ENCODE measurements around the gene PTGS2.
"Not testable (repeated sequence)": the region's sequence is repeated elsewhere in the genome, so short reads cannot be mapped to it uniquely, and the experiment has no call there.

PTGS2 gene

DNA sequence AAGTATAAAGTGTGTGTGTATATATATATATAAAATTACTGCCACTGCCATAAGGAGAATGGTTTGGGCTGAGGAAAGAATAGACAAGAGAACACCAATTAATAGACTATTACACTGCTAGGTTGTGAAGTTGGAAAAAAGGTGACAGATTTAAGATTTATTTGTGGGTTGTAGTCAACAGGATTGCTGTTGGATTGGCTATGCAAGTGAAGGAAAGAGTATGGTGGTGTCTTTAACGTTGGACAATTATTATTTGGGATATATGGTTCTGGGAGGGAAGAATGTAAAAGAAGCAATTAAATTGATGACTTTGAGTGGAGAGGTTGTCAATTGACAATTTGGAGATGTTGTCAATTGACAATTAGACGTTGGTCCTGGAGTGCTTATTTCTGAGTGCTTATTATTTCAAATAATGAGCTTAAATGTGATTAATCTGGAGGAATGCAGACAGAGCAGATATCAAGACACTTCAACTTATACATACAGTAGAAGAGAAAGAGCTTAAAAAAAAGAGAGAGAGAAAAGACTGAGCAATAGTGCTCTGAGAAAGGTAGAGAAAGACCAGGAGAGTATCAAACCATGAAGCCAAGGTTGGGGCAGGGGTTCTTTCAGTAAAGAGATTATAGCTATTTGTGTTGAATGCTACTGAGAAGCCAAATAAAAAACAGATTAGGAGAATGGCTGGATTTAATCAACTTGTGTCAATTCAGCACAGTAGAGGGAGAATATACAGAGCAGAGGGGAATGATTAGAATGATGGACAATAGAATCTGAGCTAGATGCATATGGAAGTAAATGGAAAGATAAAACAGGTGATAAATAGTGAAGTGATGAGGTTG lies 9.7 kb downstream of the PTGS2 start:
- DNase-seq (ENCODE audit: low read depth) = no peak

- DNase-seq (ENCODE audit: low read depth) = not testable (repeated sequence)
These were observed 10.4 kb downstream of the PTGS2 start for GRCh38 chr1:186669784-186670183.

GRCh38 chr1:186664217-186664616 lies 16.0 kb downstream of the PTGS2 start:
- not testable (repeated sequence) for DNase-seq (ENCODE audit: low read depth)

DNA sequence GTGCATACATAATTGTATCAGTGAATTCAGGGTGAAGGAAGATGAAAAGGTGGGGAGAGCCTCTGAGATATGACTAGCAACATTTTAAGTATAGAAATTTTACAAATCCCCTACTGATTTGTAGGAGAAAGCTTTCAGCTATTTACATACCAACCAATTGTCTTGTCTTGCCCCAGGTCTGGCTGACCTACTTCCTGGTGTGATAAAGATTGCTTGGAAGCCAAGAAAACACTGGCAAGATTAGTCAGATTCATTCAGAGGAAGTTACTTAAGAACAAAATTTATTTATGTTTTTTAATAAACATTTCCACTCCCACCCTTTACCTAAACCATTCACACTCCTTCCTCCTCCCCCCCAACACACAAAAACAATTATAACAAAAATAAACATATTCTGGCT lies 17.5 kb downstream of the PTGS2 start:
- DNase-seq (ENCODE audit: low read depth) = no peak

- no peak for DNase-seq (ENCODE audit: low read depth)
These were observed 20.3 kb downstream of the PTGS2 start for GRCh38 chr1:186659890-186660341.

- DNase-seq (ENCODE audit: low read depth) = no peak
These were observed 21.2 kb downstream of the PTGS2 start for GRCh38 chr1:186658999-186659398.

DNA sequence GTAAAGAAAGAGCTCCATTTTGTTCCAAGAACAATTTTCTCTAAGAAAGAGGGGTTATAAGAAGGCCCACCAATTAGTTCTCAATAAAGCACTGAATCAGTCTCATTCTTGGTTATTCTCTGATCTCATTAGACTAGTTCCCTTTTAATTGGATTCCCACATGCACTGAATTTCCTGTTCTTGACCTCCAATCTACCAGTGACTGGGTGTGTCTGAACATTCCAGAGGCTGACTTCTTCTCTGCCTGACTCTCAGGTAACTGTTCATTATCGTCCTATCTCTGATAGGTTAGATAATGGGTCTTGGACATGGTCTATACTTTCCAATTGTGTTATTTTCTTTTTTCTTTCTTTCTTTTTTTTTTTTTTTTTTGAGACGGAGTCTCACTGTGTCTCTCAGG lies 22.7 kb downstream of the PTGS2 start:
- no peak for DNase-seq (ENCODE audit: low read depth)

DNA sequence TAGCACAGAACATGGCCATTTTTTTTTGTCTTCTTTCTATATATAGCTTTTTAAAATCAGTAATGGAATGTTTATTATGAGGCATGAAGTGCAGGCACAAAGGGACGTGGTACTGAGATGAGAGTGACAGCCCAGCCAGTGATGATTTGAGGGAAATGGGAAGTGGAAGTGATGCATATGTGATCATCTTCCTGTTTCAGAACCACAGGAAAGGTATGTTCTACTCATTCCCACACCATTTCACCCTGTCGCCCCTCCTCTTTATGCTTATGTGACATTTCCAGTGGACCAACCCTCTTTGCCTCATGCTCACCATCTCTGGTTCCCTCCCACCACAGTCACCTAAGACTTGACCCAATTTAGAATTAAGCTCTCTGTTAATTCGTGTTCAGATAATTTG lies 24.3 kb downstream of the PTGS2 start:
- DNase-seq (ENCODE audit: low read depth) = no peak

DNA sequence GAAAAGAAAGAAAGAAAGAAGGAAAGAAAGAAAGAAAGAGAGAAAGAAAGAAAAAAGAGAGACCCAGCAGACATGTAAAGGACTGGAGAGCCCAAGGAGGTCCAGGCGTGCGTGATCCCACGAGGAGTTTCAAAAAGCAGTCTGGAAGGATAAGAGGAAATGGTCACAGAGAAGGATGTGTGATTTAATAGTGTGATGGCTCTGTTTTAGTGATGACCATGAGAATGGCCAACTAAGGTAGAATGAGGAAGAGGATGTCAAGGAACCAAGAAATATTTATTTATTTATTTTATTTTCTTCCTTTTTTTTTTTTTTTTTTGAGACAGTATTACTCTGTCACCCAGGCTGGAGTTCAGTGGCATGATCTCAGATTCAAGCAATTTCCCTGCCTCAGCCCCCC lies 25.5 kb downstream of the PTGS2 start:
- no peak for DNase-seq (ENCODE audit: low read depth)

GRCh38 chr1:186653312-186653711 lies 26.9 kb downstream of the PTGS2 start:
- no peak for DNase-seq (ENCODE audit: low read depth)

GRCh38 chr1:186648613-186649012 lies 31.6 kb downstream of the PTGS2 start:
- peak; percentile 17 for DNase-seq (ENCODE audit: low read depth)

GRCh38 chr1:186647985-186648384 lies 32.2 kb downstream of the PTGS2 start:
- DNase-seq (ENCODE audit: low read depth) = not testable (repeated sequence)

DNA sequence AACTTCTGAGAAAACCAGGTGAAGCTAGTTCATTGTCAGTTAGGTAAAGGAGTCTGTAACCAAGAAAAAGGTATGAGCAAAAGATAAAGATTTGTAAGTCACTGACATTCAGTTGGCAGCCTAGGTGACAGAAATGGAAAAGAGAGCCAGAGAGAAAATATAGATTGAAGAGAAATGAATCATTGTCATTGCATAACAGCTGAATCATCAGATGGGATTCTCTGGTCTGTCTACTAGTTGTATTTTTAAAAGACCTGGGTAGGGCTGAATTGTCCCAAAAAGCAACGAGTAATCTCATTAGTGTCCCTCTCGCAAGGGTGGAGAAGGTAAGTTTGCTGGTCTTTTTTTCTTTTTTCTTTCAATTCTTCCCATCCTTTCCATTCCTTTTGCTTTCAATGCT lies 36.6 kb downstream of the PTGS2 start:
- no peak for DNase-seq (ENCODE audit: low read depth)

GRCh38 chr1:186637567-186637966 lies 42.7 kb downstream of the PTGS2 start:
- DNase-seq (ENCODE audit: low read depth) = not testable (repeated sequence)

GRCh38 chr1:186636786-186637185 lies 43.4 kb downstream of the PTGS2 start:
- no peak for DNase-seq (ENCODE audit: low read depth)

- no peak for DNase-seq (ENCODE audit: low read depth)
These were observed 45.7 kb downstream of the PTGS2 start for GRCh38 chr1:186634511-186634910.

DNA sequence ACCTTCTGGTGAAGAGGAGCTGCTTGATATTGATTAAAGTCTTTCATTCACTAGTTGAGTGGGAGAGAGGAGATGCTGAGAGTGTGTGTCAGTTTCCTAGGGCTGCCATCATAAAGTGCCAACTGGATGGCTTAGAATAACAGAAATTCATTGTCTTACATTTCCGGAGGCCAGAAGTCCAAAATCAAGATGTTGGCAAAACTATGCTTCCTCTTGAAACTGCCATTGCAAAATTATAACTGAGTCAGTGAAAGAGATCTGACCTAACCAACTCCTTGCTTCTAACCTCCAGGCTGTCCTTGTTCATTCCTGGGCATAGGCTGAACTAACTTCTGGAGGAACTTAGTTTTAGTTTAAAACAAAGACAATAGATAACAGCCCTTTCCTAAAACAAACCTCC lies 47.1 kb downstream of the PTGS2 start:
- DNase-seq (ENCODE audit: low read depth) = no peak

DNA sequence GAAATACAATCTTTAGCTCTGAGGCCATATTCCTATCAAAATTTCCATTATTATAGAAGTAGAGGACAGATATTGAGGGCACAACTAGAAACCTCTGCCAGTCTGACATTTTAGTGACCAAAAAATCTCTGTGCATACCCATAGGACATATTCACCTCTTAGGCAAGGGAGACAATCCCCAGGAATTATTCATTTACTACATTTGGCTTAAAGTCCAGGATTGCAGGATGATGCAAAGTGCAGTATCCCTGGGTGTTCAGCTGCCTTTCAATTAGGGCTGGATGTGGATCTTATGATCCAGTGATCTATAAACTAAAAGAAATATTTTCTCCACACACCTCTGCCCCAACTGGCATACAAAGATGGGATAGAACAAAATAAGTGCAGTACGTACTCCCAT lies 50.9 kb downstream of the PTGS2 start:
- no peak for DNase-seq (ENCODE audit: low read depth)

DNA sequence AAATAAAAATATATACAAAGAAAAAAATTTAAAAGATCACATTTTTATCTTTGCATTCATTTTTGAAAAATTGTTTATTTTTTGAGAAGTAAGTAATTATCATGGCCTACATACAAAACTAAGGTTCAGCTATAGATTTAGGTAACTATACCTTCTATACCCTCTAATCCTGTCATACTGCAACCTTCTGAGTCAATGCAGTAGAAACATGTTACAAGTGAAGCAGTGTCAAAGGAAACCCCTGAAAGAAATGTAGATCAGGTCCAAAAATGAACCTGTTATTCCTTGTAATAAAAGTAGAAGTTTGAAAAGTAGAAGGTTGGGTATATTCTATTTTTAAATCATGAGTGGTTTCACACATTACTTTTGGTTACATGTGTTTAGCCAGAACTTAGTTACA lies 51.3 kb downstream of the PTGS2 start:
- no peak for DNase-seq (ENCODE audit: low read depth)

DNA sequence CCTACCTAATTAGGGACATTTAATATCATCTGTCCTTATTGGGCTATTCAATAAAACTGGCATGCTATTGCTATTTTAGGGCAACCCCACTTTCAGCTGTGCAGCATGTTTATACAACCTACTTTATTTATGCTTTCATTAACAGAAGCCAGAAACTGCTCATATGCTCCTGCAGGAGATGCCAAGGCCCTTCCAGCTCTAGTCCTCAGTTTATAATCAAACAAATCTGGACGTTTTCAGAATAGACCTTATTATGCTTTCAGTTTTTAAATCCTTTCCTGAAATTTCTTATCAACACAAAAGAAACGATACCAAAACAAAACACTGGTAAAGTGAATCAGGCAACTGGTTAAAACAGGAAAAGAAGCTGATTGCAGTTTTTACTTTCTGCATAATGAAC lies 53.2 kb downstream of the PTGS2 start:
- no peak for DNase-seq (ENCODE audit: low read depth)

GRCh38 chr1:186626356-186626932 lies 53.8 kb downstream of the PTGS2 start:
- no peak for DNase-seq (ENCODE audit: low read depth)

- no peak for DNase-seq (ENCODE audit: low read depth)
These were observed 56.7 kb downstream of the PTGS2 start for GRCh38 chr1:186623551-186623950.
